Measurements from ENCODE around the gene MAPKAP1.

GRCh38 chr9:125472562-125472925 is 234.5 kb downstream of the MAPKAP1 start:
- TF ChIP-seq, protein P1, sequence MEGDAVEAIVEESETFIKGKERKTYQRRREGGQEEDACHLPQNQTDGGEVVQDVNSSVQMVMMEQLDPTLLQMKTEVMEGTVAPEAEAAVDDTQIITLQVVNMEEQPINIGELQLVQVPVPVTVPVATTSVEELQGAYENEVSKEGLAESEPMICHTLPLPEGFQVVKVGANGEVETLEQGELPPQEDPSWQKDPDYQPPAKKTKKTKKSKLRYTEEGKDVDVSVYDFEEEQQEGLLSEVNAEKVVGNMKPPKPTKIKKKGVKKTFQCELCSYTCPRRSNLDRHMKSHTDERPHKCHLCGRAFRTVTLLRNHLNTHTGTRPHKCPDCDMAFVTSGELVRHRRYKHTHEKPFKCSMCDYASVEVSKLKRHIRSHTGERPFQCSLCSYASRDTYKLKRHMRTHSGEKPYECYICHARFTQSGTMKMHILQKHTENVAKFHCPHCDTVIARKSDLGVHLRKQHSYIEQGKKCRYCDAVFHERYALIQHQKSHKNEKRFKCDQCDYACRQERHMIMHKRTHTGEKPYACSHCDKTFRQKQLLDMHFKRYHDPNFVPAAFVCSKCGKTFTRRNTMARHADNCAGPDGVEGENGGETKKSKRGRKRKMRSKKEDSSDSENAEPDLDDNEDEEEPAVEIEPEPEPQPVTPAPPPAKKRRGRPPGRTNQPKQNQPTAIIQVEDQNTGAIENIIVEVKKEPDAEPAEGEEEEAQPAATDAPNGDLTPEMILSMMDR (IDR thresholded peaks at IDR 0.05): no peak
- TF ChIP-seq POLR2A (IDR thresholded peaks at IDR 0.05): no peak

All from vagina (tissue), 2 donors.